Measurements from ENCODE around the gene ANKS1B. TPM values are rescaled to one million over a fixed set of nuclear protein-coding genes. Genes with fewer than 3 reads are reported as not detected.

ANKS1B gene
- total RNA-seq, 1 donor = not detected

DNA sequence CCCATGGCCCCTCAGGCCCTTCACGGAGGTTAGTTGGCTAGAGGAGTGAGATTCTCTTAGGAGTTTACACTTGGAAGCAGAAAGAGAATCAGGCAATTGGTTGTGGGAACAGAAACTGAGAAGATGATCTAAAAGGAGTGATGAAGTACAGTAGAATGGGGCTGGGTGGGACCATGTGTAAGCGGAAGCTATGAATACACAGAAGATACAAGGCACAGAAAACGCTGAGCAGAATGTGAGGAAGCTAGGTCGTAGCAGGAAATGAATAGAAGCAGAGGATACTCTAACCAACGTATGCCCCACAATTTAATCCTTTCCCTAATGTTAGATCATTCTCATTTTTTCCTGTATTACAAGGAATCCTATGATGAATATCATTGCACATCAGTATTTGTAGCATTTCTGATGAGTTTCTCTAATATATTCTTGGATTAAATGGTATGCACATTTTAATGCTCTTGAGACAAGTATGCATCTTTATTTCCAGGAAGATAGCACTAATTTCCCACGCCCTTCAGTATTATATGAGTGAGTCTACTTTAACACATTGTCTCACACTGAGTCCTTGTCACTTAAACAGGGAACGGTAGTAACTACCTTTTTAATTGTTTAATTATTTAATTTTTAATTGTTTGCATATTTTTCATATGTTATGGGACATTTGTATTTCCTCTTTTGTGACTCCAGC, 1066.4 kb downstream of the ANKS1B start:
- DNase-seq (ENCODE audit: low read depth in 2 of 3, low spot score in 2 of 3) = no peak

DNA sequence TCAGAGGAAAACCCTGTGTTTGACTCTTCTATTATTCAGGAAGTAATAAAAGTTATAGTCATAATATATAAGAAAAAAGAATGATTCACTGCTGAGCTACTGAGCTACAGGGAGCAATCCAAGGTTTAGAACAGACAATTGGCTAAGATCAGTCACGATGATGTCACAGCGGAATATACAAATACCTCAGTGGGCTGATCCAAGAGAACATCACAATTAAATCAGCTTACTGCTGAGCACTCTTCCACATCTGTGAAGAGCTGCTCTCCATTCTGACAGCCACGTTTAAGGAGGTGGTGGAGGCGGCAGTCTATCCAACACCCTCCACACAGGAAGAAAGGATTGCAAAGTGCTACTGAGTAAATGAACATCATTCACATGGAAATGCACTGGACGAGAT, 1068.6 kb downstream of the ANKS1B start:
- DNase-seq (ENCODE audit: low read depth in 2 of 3, low spot score in 2 of 3) = no peak

DNA sequence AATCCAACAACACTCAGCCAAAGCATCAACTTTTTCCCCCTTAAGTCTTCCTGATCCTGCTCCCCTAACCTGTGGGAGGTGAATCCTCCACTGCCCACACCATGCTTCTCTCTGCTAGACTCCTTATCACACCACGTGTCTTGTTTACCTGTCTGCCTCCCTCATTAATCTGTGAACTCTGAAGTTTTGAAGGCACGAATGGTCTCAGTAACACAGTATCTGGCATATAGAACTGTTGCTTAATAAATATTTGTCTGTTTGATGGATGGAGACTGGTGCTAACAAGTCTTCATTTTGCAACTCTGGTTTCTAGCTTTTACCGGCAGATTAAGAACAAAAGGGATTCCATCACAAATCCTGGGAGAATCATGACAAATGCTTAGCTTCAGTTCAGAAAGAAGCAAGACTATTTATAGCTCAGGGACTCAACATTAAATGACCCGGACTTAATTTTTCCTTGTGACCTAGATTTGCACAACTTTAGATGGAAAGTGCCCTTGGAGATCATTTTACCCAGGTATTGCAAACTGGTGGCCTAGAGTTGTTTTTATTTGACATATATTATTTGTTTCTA, 1072.2 kb downstream of the ANKS1B start:
- no peak for DNase-seq (ENCODE audit: low read depth in 2 of 3, low spot score in 2 of 3)

DNA sequence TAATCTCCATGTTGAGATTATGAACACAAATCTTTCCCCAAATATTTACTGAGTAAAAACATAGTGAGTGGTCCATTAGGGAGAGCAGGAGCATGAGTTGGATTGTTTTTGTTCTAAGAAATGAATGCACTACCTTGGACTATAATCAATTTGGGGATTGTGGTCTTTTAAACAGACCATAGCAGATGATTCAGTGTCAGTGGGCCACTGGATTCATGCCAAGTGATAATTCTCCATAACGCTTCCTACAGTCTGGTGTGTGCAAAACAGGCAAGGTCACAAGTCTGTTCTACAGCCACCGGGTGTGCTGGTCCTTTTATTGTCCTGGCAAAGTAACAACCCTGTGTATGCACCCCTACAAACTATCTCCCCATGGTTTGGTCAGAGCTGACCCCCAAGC, 1073.3 kb downstream of the ANKS1B start:
- no peak for DNase-seq (ENCODE audit: low read depth in 2 of 3, low spot score in 2 of 3)

DNA sequence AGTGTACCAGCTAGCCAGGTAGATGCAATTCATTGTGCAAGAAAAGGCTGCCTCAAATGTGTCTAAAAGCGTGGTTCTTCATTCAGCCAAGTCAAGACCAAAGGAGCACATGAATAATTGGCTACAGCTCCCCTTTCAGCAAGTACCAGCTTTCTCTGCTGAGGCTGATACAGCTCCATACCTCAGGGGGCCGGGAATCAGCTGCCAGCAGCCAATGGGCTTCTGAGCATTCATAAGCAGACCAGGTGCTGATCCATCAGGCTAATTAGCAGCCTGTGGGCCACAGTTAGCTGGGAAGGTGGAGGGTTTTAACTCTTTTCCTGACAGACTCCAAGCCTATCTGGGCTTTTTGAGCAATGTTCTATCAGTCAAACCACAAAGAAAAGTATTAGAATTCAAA, 1075.0 kb downstream of the ANKS1B start:
- no peak for DNase-seq (ENCODE audit: low read depth in 2 of 3, low spot score in 2 of 3)

DNA sequence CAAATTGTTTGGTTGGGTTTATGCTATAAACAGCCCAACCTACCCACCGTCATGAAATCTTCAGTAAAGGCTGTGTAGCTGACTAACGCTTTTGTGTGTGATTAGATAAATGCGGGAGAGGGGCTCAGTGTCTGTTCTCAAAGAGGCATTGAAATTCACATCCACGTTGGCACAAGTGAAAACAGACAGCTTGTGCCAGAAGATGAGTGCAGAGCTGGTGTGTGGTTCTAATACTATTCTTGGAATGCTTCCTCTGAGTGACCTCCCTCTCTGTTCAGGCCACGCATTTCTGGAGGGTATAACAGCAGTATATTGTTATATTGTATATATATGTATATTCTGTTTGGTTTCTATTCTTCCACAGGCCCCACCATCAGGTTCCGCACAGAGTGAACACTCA, 1075.9 kb downstream of the ANKS1B start:
- DNase-seq (ENCODE audit: low read depth in 2 of 3, low spot score in 2 of 3) = no peak

DNA sequence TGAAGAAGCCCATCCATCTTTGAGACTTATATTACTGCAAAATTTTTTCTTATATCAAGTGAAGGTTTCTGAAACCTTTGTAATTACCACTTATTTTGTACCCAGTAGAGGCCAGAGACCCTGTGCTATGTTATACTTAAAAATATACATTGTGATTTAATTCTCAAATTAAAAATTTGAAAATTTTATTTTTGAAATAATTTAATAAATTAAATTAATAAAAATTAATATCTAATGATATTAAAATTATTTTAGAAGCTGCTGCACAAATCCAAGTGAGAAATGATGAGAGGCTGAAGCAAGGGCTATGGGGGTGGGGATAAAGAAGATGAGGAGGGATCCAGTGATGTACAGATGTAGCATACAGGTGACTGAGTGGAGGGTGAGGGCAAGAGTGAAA, 1080.9 kb downstream of the ANKS1B start:
- no peak for DNase-seq (ENCODE audit: low read depth in 2 of 3, low spot score in 2 of 3)

DNA sequence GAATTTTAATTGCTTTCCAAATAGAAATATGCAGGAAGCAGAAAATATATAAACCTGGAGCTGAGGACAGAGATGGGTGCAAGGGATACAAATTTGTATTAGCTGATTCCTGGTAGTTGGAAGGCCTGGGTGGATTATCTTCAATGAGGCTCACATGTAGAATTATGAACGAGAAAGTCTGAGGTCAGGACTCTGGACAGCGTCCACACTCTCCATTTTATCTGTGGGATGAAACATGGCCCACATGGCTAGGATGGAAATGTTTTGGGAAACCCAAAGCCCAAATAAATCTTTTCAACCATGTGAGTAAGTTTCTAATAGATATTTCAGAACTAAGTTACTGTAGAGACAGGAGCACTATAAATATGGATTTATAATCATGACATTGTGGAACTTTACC, 1083.5 kb downstream of the ANKS1B start:
- no peak for DNase-seq (ENCODE audit: low read depth in 2 of 3, low spot score in 2 of 3)

DNA sequence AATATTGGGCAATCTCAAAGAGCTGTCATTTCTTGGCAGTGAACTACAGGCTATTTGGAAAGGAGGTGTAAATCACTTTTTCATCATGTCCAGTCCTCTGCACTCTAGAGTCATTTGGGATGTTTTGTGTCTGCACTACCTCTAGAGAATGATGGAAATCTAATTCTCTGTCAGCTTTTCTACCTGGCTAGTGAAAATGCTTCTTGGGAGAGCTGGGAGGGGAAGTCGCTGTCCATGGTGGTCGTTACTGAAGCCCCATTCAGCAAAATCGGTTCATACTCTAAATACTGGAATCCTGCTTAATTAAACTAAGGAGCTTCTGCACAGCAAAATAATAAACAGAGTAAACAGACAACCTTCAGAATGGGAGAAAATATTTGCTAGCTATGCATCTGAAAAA, 1087.8 kb downstream of the ANKS1B start:
- DNase-seq (ENCODE audit: low read depth in 2 of 3, low spot score in 2 of 3) = peak in 1 of 3 donors; percentile 25

DNA sequence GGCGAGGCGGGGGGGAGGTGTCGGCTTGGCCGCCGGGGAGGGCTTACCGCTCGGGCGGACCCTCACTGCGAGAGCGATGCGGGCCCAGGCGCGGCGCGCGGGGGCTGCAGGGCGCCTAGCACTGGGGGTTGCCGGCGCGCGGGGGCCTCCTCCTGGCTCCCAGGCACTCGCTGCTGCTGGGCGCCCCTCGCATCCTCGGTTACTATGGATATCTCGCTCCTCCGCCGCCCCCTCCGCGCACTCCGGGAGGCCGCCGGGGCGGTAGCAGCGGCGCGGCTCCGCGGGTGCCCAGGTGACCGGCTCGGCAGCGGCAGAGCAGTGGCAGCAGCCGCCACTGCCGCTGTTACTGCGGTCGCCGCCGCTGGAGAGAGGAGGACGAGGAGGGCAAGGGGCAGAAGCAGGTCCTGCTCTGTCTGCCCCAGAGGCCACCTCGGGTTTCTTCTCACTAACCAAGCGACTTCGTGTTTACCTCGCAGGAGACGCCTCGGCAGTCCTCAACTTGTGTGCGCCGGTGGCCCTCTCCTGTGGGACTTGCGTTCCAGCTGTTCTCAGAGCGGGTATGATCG, 1089.6 kb downstream of the ANKS1B start:
- peak in 1 of 3 donors; percentile 5 for DNase-seq (ENCODE audit: low read depth in 2 of 3, low spot score in 2 of 3)

DNA sequence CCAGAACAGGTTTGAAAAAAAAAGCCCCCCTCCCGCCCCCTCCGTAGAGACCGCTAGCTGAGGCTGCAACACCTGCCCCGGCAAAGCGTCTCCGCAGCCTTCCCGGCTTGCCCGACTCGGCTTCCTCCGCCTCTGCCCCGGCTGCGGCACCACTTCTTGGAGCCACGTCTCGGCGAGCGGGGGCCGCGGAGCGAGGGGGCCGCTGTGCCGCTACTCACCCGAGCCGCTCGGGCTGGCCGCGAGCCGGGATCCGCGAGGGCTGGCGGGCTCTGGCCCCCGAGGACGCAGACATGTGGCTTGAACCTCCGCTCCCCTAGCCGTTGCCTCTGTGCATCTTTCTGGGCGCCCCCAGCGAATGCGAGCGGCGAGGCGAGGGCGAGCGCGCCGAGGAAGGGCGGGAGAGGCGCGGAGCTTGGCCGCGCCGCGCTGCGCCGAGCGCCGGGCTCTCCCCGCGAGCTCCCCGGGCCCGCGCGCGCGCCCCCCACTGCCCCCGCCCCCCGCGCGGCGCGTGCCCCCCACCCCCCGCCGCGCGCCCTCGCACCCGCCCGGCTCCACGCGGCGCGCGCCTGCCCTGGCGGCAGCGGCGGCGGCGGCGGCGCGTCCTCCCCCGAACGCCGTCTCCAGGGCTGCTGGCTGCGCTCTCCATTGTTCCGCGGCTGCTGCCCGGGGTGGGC, 1090.2 kb downstream of the ANKS1B start:
- DNase-seq (ENCODE audit: low read depth in 2 of 3, low spot score in 2 of 3) = peak in 1 of 3 donors; percentile 18

DNA sequence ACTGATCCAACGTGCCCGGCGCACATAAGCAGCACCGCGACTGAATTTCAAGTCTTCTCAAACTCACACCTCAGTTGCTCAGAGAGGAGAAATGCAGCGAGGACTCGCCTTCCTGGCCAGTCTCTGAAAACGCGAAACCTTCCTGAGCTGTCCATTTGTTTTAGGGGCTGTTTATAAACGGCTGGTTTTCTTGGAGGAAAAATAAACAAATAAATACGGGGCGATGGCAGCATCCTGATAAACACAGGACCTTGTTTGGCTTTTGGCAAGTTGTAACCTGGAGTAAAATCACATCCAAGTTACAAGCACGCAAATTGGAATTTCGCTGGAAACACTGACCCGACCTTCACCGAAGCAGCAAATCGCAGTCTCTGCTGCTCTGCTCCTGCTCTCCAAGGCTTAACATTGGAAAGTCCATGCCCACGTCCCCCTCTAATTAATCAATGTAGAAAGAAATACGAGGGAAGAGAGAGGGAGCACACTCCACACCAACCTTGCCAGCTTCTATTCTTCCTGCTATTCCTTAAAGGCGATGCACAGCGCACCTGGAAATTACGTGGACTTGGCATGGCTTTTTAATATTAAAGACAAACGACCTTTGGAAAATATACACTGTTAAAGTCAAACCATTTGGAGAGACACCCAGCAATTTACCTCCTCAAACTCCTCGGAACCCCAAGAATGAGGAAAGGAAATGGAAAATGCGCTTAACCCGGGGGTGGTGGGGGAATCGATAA, 1090.9 kb downstream of the ANKS1B start:
- DNase-seq (ENCODE audit: low read depth in 2 of 3, low spot score in 2 of 3) = peak in 1 of 3 donors; percentile 8

DNA sequence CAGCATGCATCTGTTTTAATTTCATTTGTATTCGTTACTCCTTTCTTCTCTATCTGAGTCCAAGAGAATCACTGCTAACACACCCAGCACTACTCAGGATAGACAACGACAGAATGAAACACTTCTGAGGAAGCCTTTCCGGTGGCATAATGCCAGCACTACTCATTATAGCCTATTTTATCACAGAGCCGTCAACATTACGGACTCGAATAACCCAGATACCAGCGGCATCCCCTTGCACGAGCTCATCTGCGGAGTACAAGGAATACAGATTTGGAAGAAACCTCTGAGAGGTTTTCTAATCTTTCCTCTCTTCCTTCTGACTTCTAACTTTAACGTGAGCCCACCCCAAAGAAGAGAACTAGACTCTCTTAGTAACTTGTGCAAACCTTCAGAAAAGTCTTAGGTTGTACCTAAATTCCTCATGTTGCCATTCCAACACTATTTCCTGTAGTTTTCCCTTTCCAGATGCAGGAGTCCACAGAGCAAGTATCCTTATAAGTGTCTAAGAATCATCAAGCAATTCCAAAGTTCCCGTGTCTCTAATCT, 1091.5 kb downstream of the ANKS1B start:
- DNase-seq (ENCODE audit: low read depth in 2 of 3, low spot score in 2 of 3) = no peak

DNA sequence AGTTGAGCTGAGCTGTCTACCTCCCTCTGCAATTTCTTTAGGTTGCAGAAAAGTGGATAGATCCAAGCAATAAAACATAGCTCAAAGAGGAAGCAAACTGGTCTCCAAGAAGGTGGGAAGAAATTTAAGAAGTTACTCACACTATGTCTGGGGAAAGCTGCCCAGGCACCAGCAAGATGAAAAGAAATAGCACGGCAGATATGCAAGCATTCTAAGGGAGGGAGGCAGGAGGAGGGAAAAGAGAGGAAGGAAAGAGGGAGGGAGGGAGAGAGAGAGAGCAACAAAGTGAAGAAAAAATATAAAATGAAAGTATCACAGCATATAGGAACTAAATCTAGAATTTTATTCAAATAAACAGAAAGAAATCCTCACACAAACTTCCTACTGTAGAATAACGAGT, 1099.0 kb downstream of the ANKS1B start:
- DNase-seq (ENCODE audit: low read depth in 2 of 3, low spot score in 2 of 3) = no peak

DNA sequence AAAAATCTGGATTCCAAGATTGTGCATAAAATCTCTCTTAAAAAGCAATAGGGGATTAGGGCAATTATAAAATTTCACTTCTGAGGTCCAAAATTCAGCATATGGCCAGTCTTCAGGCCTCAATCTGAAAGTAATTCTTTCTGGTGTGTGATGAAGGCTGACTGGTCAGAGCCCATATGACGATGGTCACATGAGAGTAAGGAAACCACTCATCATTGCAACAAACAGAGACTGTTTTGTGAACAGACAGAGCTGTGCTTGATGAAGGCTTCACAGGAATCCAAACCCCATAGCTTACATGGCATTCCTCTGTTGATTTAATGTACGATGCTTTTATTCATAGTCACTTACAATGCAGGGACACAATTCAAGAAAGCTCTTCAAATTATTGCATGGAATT, 1101.5 kb downstream of the ANKS1B start:
- no peak for DNase-seq (ENCODE audit: low read depth in 2 of 3, low spot score in 2 of 3)

DNA sequence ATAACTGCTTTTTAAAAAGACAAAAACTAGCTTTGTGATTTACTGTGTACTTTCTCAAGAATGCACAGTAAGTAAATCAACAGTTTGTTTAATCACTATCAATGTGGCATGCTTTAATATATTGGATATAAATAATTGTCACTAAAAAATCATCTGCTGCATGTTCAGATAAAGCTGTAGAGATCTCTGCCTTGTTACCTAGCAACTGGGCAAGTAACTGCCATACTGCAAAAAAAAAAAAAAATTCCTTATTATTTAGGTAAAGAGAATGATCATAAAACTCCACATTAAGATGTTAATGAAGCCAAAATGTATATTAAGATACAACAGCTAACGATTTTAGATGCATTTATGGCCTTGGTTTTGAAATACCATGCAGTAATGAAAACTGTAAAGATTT, 1102.2 kb downstream of the ANKS1B start:
- DNase-seq (ENCODE audit: low read depth in 2 of 3, low spot score in 2 of 3) = no peak

DNA sequence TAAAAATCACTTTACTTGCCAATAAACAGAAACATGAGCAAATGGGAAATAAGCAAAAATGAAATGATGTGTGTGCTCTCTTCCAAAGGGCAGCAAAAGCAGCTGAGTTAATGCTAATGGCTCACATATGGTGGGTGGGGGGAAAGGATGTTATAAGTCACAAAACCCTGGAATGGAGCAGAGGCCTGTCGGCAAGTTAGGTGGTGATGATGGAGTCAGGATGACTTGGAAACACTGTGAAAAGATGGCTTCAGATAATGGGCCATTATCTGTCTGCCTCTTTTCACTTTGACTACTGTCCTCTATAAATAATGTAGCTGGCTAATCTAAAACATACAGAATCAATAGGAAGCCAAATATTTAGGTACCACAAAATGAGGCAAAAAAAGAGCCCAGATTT, 1111.0 kb downstream of the ANKS1B start:
- DNase-seq (ENCODE audit: low read depth in 2 of 3, low spot score in 2 of 3) = no peak

DNA sequence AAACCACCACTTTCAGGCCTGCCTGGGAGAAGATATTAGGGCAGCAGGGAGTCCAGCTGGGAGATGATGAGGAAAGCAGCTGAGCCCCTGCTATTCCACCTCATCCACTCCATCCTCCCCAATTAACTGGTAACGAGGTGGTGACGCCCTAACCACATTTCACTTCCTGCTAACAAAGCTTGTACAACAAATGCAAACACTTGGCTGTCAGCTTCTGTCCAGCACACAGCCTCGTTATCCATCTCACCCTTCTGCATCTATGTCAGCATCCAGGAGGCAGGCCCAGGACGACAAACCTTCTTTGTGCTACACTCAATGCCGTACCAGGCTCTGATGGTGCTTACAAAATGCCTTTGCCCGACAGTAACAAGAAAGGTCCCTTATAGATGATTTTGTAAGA, 1114.2 kb downstream of the ANKS1B start:
- DNase-seq (ENCODE audit: low read depth in 2 of 3, low spot score in 2 of 3) = no peak

DNA sequence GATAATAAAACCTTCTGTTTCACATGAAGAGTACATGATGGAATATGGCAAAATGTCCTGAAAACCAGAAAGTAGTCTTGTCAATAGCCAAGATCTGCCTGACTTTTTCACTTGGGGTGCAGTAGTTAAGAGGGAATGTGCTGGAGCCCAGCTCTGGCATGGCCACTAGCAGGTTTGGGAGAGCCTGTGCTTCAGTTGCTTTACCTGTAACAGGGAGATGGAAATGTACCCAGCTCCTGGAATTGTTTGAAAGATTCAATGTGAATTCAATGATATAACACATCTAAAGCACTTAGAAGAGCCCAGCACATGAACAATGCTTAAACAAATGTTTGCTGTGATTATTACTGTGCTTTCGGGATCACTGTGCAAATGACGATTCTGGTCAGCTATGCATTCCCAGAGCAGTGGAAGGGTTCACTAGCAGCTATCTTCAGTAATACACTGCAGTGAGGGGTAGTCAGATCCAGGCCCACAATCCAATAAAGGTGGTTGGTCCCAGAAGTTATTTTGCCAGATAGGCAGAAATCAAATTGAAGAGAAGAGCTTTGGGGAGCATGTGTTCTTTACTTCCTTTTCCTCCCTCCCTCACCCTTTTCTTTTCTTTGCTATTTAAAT, 1114.7 kb downstream of the ANKS1B start:
- no peak for DNase-seq (ENCODE audit: low read depth in 2 of 3, low spot score in 2 of 3)

DNA sequence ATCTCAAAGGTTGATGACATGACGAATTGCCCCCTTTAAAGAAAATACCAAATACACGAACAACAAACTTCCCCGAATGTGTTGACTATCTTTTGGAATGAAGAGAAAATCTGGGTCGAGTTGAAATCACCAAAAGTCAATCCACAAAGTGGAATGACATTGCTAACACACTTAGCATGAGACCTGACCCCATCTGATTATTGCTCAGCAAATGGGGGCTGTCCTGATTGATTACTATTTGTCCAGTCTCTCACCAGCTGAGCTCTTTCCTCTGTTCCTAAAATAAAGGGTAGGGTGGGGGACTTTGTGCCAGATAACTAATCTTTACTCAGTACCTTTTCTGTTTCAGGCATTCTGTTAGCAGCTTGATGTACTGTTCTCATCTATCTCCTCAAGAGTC, 1116.2 kb downstream of the ANKS1B start:
- DNase-seq (ENCODE audit: low read depth in 2 of 3, low spot score in 2 of 3) = no peak

DNA sequence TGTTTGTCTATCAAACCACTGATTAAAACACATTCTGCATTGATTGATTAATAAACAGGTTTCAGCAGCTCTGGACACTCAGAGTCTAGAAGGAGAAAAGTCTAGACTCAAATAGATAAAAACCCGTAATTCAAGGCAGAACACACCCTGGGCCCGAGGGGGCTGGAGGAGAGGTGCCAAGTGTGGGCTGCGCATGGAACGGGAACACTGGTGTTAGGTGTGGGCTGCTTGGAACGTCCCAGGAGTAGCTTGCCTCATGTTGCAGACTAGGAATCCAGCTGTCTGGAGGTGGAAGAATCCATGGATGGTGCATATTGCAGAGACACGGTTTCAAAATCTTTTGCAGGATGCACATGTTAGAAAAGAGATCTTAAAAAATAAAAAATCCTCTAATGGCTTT, 1116.7 kb downstream of the ANKS1B start:
- no peak for DNase-seq (ENCODE audit: low read depth in 2 of 3, low spot score in 2 of 3)
